Astrocyte (in vitro differentiated cells and primary cell): ENCODE measurements around the gene CYP4B1.

ENCODE experiments used
- CTCF ChIP-seq: IDR thresholded peaks from 2 replicates; pipeline ENCODE4 v1.5.1; 2011; ENCODE audit warnings: low read depth, mild to moderate bottlenecking, inconsistent platforms, low read length, moderate library complexity; ENCODE audit not compliant: insufficient read depth
- EZH2 ChIP-seq: IDR thresholded peaks from 2 replicates; pipeline ENCODE4 v1.6.1; 2012; ENCODE audit warnings: mild to moderate bottlenecking, low read length, inconsistent platforms; ENCODE audit not compliant: insufficient read depth

DNA sequence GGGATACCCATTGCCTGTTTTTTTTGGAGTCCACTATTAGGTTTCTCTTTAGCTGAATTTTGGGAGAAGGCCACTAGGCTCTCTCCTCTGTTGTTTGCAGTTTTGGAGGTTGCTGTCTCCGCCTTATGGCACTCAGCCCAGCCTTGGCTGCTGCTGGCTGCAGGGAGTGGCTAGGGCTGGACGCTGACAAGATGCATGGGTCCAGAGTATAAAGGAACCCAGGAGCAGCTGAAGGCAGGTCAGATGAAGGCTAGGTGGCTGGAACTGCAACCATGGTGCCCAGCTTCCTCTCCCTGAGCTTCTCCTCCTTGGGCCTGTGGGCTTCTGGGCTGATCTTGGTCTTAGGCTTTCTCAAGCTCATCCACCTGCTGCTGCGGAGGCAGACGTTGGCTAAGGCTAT lies at the start of gene CYP4B1:
- TF ChIP-seq EZH2: no peak
- no peak for TF ChIP-seq CTCF
